HG02852 (cell line): ENCODE measurements around the gene MYCN.
"Not testable (repeated sequence)": the region's sequence is repeated elsewhere in the genome, so short reads cannot be mapped to it uniquely, and the experiment has no call there.

Experiments
- ATAC-seq: cut with Tn5 transposase; IDR thresholded peaks from one replicate; pipeline ENCODE4 v1.9.1; 2021; ENCODE audit warnings: mild to moderate bottlenecking, moderate library complexity; ENCODE audit not compliant: unreplicated experiment

MYCN gene

GRCh38 chr2:15939854-15940660 lies at the start of gene MYCN:
Gene MYCN (plus strand): TSS chr2:15940550. CDS start chr2:15942065, 1,515 bp downstream.
- ATAC-seq, result peak; percentile 27

GRCh38 chr2:15890936-15891905 lies 49.1 kb upstream of the MYCN start:
- ATAC-seq, result no peak

GRCh38 chr2:15892151-15892880 lies 48.0 kb upstream of the MYCN start:
- ATAC-seq, result no peak

GRCh38 chr2:15893085-15893484 lies 47.3 kb upstream of the MYCN start:
- ATAC-seq, result no peak

- no peak for ATAC-seq
Measured at GRCh38 chr2:15893689-15894480, 46.5 kb upstream of the MYCN start.

- ATAC-seq, result no peak
Measured at GRCh38 chr2:15894481-15895144, 45.7 kb upstream of the MYCN start.

GRCh38 chr2:15895615-15896469 lies 44.5 kb upstream of the MYCN start:
- ATAC-seq, result no peak

- no peak for ATAC-seq
Measured at GRCh38 chr2:15896859-15897258, 43.5 kb upstream of the MYCN start.

GRCh38 chr2:15897431-15898098 lies 42.8 kb upstream of the MYCN start:
- no peak for ATAC-seq

- no peak for ATAC-seq
Measured at GRCh38 chr2:15899327-15899612, 41.1 kb upstream of the MYCN start.

GRCh38 chr2:15899751-15900493 lies 40.4 kb upstream of the MYCN start:
- ATAC-seq, result no peak

- no peak for ATAC-seq
Measured at GRCh38 chr2:15901095-15901807, 39.1 kb upstream of the MYCN start.

- no peak for ATAC-seq
Measured at GRCh38 chr2:15901808-15902130, 38.6 kb upstream of the MYCN start.

- ATAC-seq, result not testable (repeated sequence)
Measured at GRCh38 chr2:15903910-15904309, 36.4 kb upstream of the MYCN start.

GRCh38 chr2:15905267-15905645 lies 35.1 kb upstream of the MYCN start:
- no peak for ATAC-seq

GRCh38 chr2:15905986-15906491 lies 34.3 kb upstream of the MYCN start:
- no peak for ATAC-seq

- ATAC-seq, result no peak
Measured at GRCh38 chr2:15906778-15907177, 33.6 kb upstream of the MYCN start.
